Spleen (tissue), 7 donors: ENCODE data around the gene CNNM2.

Experiments used
- CTCF ChIP-seq, 11 experiments: fragments of 200-600 bp in 7 of 11; fragments of 450-650 bp in 4 of 11; sonication (generic) in 4 of 11; IDR thresholded peaks in 8 of 11; conservative IDR thresholded peaks in 3 of 11; 1 replicate in 7 of 11; 2 replicates in 4 of 11; pipeline versions ENCODE4 v1.4.0 to v1.8.0; 2016 to 2021; ENCODE audit warnings: antibody characterized with exemption in 11 of 11, inconsistent platforms in 4 of 11, mild to moderate bottlenecking in 1 of 11
- POLR2A ChIP-seq, 3 donors: fragments of 450-650 bp; IDR thresholded peaks; one replicate each; pipeline ENCODE4 v1.5.1; 2017; ENCODE audit warnings: antibody characterized with exemption in 3 of 3, mild to moderate bottlenecking in 1 of 3
- donor health status: DM: no; HTN: no; CAD: no; lungs with moderate emphysema.
- donor health status: DM: no; HTN: no; CAD: no.
- donor health status: DM: no; HTN: no; CAD: no.

DNA sequence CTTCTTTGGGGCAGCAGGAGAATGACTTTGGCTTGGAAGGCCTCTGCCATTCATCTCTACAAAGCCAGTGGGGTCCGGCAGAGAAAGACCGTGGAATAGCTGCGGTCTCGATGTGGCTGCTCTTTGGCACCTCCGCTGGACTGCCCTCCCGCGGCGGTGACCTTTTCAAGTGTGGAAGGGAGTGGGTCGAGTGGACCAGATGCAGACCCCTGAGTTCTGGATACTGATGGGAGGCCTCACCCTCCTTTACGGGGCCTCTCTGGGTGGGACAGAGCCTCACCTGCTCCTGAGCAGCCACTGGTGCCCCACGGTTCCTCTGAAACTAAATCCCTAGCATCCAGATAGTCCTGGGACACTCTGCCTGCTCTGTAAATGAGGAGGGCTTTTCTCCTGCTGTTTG lies 161.9 kb downstream of the CNNM2 start:
- TF ChIP-seq CTCF (IDR thresholded peaks at IDR 0.05 in 8 of 11, conservative IDR thresholded peaks at IDR 0.05 in 3 of 11) (no peak), POLR2A (IDR thresholded peaks at IDR 0.05) (no peak)
